ENCODE measurements around the gene GYPB. TPM values are rescaled to one million over a fixed set of nuclear protein-coding genes. Genes with fewer than 3 reads are reported as not detected.
A peak's percentile ranks its signal among the peaks of the same experiment; 100 is the strongest.
"Not testable (repeated sequence)": the region's sequence is repeated elsewhere in the genome, so short reads cannot be mapped to it uniquely, and the experiment has no call there.

Gene GYPB
- total and polyA plus RNA-seq, 2 donors from 2014 or later, result not detected

DNA sequence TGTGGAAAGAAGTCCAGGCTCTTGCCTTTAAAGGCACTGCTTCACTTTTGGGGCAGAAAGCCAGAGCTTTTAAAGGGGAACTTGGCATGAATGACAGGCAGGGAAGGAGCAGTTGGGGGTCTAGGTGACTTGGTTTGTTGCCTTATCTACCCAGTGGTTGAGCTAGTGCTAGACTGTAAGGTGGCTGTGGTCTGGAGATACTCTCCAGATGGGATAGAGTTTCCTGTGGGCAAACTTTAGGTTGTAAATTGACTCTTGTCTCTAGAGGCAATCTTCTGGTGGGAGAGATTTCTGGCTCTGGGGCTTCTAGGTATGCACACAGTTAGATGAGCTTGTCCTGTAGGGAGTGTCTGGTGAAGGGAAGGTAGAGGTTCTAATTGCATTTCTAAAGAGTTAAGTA lies 43.7 kb downstream of the GYPB start:
- FAIRE-seq; intact Hi-C loops (cut with DNase I); H3K27me3 ChIP-seq (ENCODE audit: control insufficient read depth, insufficient read depth, low read length): not testable (repeated sequence)

DNA sequence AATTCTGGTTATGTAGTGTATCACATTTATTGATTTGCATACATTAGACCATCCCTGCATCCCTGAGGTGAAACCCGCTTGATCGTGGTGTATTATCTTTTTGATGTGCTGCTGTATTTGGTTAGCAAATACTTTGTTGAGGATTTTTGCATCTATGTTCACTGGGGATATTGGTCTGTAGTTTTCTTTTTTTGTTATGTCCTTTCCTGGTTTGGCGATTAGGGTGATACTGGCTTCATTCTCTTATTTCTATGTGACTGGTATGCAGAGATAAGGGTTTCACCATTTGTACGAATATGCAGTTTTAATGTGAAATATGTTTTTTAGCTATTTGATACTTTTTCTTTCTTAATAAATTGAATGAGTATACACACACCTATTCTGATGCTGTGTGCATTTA lies 45.2 kb downstream of the GYPB start:
- H3K9me3 ChIP-seq (ENCODE audit: control insufficient read depth in 2 of 3, insufficient read depth in 1 of 3, low read length in 3 of 3); intact Hi-C loops (cut with DNase I); H3K27me3 ChIP-seq (ENCODE audit: control insufficient read depth, insufficient read depth, low read length); FAIRE-seq; H3K9ac ChIP-seq (ENCODE audit: low read length in 3 of 3); H3K27ac ChIP-seq (ENCODE audit: low read depth in 2 of 2, low read length in 2 of 2); H3K36me3 ChIP-seq (ENCODE audit: control insufficient read depth in 2 of 3, insufficient read depth in 3 of 3, low read length in 3 of 3); H3K4me1 ChIP-seq (ENCODE audit: control insufficient read depth in 2 of 3, insufficient read depth in 2 of 3, low read depth in 1 of 3, low read length in 3 of 3); H3K4me3 ChIP-seq (ENCODE audit: low read length in 3 of 3); DNase-seq: not testable (repeated sequence)

More for the DNA sequence above, 43.7 kb downstream of the GYPB start:
- H3K4me1 ChIP-seq (ENCODE audit: control insufficient read depth in 2 of 3, insufficient read depth in 2 of 3, low read depth in 1 of 3, low read length in 3 of 3); H3K9me3 ChIP-seq (ENCODE audit: control insufficient read depth in 2 of 3, insufficient read depth in 1 of 3, low read length in 3 of 3); H3K4me3 ChIP-seq (ENCODE audit: low read length in 3 of 3); H3K9ac ChIP-seq (ENCODE audit: low read length in 3 of 3); H3K27ac ChIP-seq (ENCODE audit: low read depth in 2 of 2, low read length in 2 of 2); H3K36me3 ChIP-seq (ENCODE audit: control insufficient read depth in 2 of 3, insufficient read depth in 3 of 3, low read length in 3 of 3); DNase-seq: not testable (repeated sequence)

DNA sequence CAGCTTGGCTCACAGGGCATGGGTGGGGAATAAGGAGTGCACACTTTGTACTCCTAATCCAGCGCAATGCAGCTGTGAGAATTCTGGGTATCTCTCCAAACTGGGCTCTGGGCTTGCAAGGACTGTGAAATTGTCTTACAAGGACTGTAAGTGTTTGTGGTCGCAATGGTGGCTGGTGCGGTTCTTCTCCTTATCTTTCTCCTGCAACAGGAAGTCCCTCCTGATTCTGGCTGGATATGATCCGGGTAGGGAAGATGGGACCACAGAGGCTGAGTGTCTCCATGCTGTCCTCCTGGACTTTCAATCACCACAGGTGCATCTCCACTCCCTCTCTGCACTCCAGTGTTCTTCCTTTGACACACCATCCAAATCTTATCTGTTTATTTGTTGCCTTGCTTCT lies 58.1 kb downstream of the GYPB start:
- no peak for FAIRE-seq
- Histone ChIP-seq H3K9me3 (ENCODE audit: control insufficient read depth in 2 of 3, insufficient read depth in 1 of 3, low read length in 3 of 3) (no peaks in the 10 kb centered on the region), H3K27ac (ENCODE audit: low read depth in 2 of 2, low read length in 2 of 2) (no peak overlapping the region), H3K36me3 (ENCODE audit: control insufficient read depth in 2 of 3, insufficient read depth in 3 of 3, low read length in 3 of 3) (no peaks in the 10 kb centered on the region), H3K4me1 (ENCODE audit: control insufficient read depth in 2 of 3, insufficient read depth in 2 of 3, low read depth in 1 of 3, low read length in 3 of 3) (no peaks in the 10 kb centered on the region), H3K4me3 (ENCODE audit: low read length in 3 of 3) (no peak overlapping the region), H3K27me3 (ENCODE audit: control insufficient read depth, insufficient read depth, low read length) (no peaks in the 10 kb centered on the region), H3K9ac (ENCODE audit: low read length in 3 of 3) (no peak overlapping the region)
- no peak for DNase-seq
- intact Hi-C loops (cut with DNase I), result no loop called here
- TF ChIP-seq, protein P1, sequence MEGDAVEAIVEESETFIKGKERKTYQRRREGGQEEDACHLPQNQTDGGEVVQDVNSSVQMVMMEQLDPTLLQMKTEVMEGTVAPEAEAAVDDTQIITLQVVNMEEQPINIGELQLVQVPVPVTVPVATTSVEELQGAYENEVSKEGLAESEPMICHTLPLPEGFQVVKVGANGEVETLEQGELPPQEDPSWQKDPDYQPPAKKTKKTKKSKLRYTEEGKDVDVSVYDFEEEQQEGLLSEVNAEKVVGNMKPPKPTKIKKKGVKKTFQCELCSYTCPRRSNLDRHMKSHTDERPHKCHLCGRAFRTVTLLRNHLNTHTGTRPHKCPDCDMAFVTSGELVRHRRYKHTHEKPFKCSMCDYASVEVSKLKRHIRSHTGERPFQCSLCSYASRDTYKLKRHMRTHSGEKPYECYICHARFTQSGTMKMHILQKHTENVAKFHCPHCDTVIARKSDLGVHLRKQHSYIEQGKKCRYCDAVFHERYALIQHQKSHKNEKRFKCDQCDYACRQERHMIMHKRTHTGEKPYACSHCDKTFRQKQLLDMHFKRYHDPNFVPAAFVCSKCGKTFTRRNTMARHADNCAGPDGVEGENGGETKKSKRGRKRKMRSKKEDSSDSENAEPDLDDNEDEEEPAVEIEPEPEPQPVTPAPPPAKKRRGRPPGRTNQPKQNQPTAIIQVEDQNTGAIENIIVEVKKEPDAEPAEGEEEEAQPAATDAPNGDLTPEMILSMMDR (IDR thresholded peaks at IDR 0.05; ENCODE audit: borderline replicate concordance, extremely low read depth, insufficient read depth), result no peak

DNA sequence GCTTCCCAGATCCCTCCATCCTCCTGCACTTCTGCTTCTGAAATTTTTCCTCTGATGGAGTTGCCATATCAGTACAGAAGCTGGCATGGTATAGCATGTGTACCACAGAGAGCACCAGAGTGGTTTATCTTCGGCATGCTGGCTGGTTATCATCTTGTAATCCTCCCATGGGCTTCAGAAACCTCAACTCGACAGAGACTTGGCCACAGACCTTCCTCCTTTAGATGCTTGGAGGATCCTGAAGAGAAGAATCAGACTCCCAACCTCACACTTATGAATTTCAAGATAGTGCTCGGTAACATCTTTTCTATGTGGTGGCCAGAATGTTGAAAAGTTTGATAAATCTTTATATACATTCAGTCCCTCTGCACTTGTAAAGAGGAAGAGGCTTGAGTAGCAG lies 63.9 kb downstream of the GYPB start:
- DNase-seq, result peak in 1 of 5 donors; percentile 0
- H3K9ac ChIP-seq (ENCODE audit: low read length in 3 of 3); H3K4me3 ChIP-seq (ENCODE audit: low read length in 3 of 3); H3K9me3 ChIP-seq (ENCODE audit: control insufficient read depth in 2 of 3, insufficient read depth in 1 of 3, low read length in 3 of 3); FAIRE-seq; H3K36me3 ChIP-seq (ENCODE audit: control insufficient read depth in 2 of 3, insufficient read depth in 3 of 3, low read length in 3 of 3); H3K27me3 ChIP-seq (ENCODE audit: control insufficient read depth, insufficient read depth, low read length); H3K4me1 ChIP-seq (ENCODE audit: control insufficient read depth in 2 of 3, insufficient read depth in 2 of 3, low read depth in 1 of 3, low read length in 3 of 3); intact Hi-C loops (cut with DNase I); H3K27ac ChIP-seq (ENCODE audit: low read depth in 2 of 2, low read length in 2 of 2): not testable (repeated sequence)

DNA sequence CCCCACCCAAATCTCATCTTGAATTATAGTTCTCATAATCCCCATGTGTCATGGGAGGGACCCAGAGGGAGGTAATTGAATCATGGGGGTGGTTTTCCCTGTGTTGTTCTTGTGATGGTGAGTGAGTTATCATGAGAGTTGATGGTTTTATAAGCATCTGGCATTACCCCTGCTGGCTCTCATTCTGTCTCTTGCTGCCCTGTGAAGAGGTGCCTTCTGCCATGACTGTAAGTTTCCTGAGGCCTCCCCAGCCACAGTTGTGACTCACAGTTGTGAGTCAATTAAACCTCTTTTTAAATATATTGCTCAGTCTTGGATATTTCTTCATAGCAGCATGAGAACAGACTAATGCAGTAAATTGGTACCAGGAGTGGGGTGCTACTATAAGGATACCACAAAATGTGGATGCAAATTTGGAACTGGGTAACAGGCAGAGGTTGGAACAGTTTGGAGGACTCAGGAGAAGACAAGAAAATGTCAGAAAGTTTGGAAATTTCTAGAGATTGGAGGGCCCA lies 67.7 kb downstream of the GYPB start:
- H3K4me1 ChIP-seq (ENCODE audit: control insufficient read depth in 2 of 3, insufficient read depth in 2 of 3, low read depth in 1 of 3, low read length in 3 of 3); H3K9me3 ChIP-seq (ENCODE audit: control insufficient read depth in 2 of 3, insufficient read depth in 1 of 3, low read length in 3 of 3); intact Hi-C loops (cut with DNase I); H3K27me3 ChIP-seq (ENCODE audit: control insufficient read depth, insufficient read depth, low read length); H3K27ac ChIP-seq (ENCODE audit: low read depth in 2 of 2, low read length in 2 of 2); H3K36me3 ChIP-seq (ENCODE audit: control insufficient read depth in 2 of 3, insufficient read depth in 3 of 3, low read length in 3 of 3); DNase-seq; H3K9ac ChIP-seq (ENCODE audit: low read length in 3 of 3); H3K4me3 ChIP-seq (ENCODE audit: low read length in 3 of 3); FAIRE-seq: not testable (repeated sequence)

DNA sequence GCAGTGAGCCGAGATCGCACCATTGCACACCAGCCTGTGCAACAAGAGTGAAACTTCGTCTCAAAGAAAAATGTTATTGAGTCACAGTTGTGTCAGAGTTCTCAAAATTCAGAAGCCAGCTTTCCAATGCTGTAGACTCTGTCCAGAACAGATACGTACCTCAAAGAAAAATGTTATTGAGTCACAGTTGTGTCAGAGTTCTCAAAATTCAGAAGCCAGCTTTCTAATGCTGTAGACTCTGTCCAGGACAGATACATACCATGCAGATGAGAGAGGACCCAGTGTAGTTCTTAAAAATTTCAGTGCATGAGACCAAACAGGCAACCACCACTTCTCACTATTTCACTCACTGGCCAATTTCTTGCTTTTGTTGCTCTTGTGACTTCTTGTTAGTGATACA lies 68.2 kb downstream of the GYPB start:
- FAIRE-seq; intact Hi-C loops (cut with DNase I); H3K27ac ChIP-seq (ENCODE audit: low read depth in 2 of 2, low read length in 2 of 2); H3K27me3 ChIP-seq (ENCODE audit: control insufficient read depth, insufficient read depth, low read length); H3K4me3 ChIP-seq (ENCODE audit: low read length in 3 of 3); DNase-seq; H3K9ac ChIP-seq (ENCODE audit: low read length in 3 of 3); H3K36me3 ChIP-seq (ENCODE audit: control insufficient read depth in 2 of 3, insufficient read depth in 3 of 3, low read length in 3 of 3); H3K9me3 ChIP-seq (ENCODE audit: control insufficient read depth in 2 of 3, insufficient read depth in 1 of 3, low read length in 3 of 3); H3K4me1 ChIP-seq (ENCODE audit: control insufficient read depth in 2 of 3, insufficient read depth in 2 of 3, low read depth in 1 of 3, low read length in 3 of 3): not testable (repeated sequence)

DNA sequence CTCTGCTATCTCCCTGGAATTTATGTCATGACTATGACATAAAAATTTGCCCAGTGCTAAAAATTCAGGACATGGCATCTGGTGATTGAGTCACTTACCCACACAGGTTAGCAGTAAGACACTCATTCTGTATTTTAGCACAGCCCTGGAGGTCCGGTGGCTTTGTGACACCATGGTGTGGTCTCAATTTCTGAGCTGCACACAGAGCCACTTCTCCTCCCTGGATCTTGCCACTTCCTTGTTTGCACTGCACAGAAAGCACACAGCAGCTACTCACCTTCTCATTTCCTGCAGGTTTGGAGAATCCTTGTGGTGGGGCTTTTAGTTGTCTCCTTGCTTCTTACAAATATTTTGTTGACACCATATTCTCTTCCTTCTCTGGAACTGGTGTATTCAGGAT lies 69.0 kb downstream of the GYPB start:
- H3K4me3 ChIP-seq (ENCODE audit: low read length in 3 of 3); H3K9me3 ChIP-seq (ENCODE audit: control insufficient read depth in 2 of 3, insufficient read depth in 1 of 3, low read length in 3 of 3); H3K4me1 ChIP-seq (ENCODE audit: control insufficient read depth in 2 of 3, insufficient read depth in 2 of 3, low read depth in 1 of 3, low read length in 3 of 3); H3K27ac ChIP-seq (ENCODE audit: low read depth in 2 of 2, low read length in 2 of 2); H3K27me3 ChIP-seq (ENCODE audit: control insufficient read depth, insufficient read depth, low read length); FAIRE-seq; H3K9ac ChIP-seq (ENCODE audit: low read length in 3 of 3); DNase-seq; intact Hi-C loops (cut with DNase I); H3K36me3 ChIP-seq (ENCODE audit: control insufficient read depth in 2 of 3, insufficient read depth in 3 of 3, low read length in 3 of 3): not testable (repeated sequence)

DNA sequence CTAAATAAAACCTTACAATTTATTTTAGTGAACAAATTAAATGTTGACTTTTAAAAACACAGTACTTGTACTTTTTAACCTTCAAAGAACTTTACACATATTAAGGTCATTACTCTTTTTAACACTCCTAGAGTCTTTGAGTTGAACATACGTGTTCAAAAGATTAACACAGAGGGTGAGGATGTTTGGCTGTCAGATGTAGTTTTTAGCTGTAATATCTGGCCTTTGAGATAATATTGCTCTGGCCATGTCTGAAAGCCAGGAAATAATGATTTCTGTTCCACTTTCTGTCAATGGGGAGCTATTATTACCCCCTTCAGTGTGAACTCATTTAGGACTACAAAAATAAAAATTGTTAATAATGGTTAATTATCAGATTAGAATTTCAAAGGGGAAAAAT lies 71.7 kb downstream of the GYPB start:
- H3K4me3 ChIP-seq (ENCODE audit: low read length in 3 of 3); FAIRE-seq; H3K36me3 ChIP-seq (ENCODE audit: control insufficient read depth in 2 of 3, insufficient read depth in 3 of 3, low read length in 3 of 3); H3K27ac ChIP-seq (ENCODE audit: low read depth in 2 of 2, low read length in 2 of 2); H3K9ac ChIP-seq (ENCODE audit: low read length in 3 of 3); intact Hi-C loops (cut with DNase I); H3K27me3 ChIP-seq (ENCODE audit: control insufficient read depth, insufficient read depth, low read length); DNase-seq; H3K9me3 ChIP-seq (ENCODE audit: control insufficient read depth in 2 of 3, insufficient read depth in 1 of 3, low read length in 3 of 3); H3K4me1 ChIP-seq (ENCODE audit: control insufficient read depth in 2 of 3, insufficient read depth in 2 of 3, low read depth in 1 of 3, low read length in 3 of 3): not testable (repeated sequence)
